ENCODE results near the gene TMEM150A. TPM values are rescaled to one million over a fixed set of nuclear protein-coding genes. Genes with fewer than 3 reads are reported as not detected.
A peak's percentile ranks its signal among the peaks of the same experiment; 100 is the strongest.
"Not testable (repeated sequence)": the region's sequence is repeated elsewhere in the genome, so short reads cannot be mapped to it uniquely, and the experiment has no call there.

TMEM150A gene
- total and polyA plus RNA-seq, 12 donors: 7.6 to 21.1 (median 10.1) TPM

GRCh38 chr2:85604568-85605339 lies 2.3 kb upstream of the TMEM150A start:
- Histone ChIP-seq H3K4me1 (peaks cover 6 to 79% (median 58%) of the 10 kb centered on the region in 9 donors), H3K9me3 (no peaks in the 10 kb centered on the region), H3K4me3 (peak overlapping the region in 4 of 10 donors; percentile 3 to 77 (median 44)), H3K27ac (peak overlapping the region in 9 of 10 donors; percentile 3 to 94 (median 86)), H3K27me3 (no peaks in the 10 kb centered on the region), H3K36me3 (peaks cover 0 to 50% (median 4%) of the 10 kb centered on the region in 9 donors)
- DNase-seq (no peak), ATAC-seq (peak in 2 of 8 donors; percentile 2 to 10)
- 45 to 46% methylated on average over 6 of the region's 6 CpGs for WGBS, 2 donors
- intact Hi-C loops (cut with DNase I): loop anchor here in 4 of 10 donors (5.0 kb wide), 1 partner anchor 42 kb away; the partner anchor contains the start of gene GGCX (in 4 of the 4)
- TF ChIP-seq CTCF (IDR thresholded peaks at IDR 0.05): no peak

- H3K9me3 ChIP-seq, DNase-seq, H3K27me3 ChIP-seq, ATAC-seq: not testable (repeated sequence)
- H3K27ac ChIP-seq: peak overlapping the region in 8 of 10 donors; percentile 3 to 94 (median 86)
- 87 to 91% methylated on average over 3 of the region's 3 CpGs for WGBS, 2 donors
- H3K36me3 ChIP-seq: peaks cover 0 to 51% (median 4%) of the 10 kb centered on the region in 9 donors
- peaks cover 6 to 72% (median 56%) of the 10 kb centered on the region in 9 donors for H3K4me1 ChIP-seq
- peak overlapping the region in 6 of 10 donors; percentile 12 to 92 (median 72) for H3K4me3 ChIP-seq
- intact Hi-C loops (cut with DNase I): loop anchor here in 4 of 10 donors (5.0 kb wide), 1 partner anchor 42 kb away; the partner anchor contains the start of gene GGCX (in 4 of the 4)
Observed at GRCh38 chr2:85604133-85604444, 1.6 kb upstream of the TMEM150A start.

GRCh38 chr2:85601771-85602475 lies 575 bp downstream of the TMEM150A start:
- Histone ChIP-seq H3K27me3 (no peaks in the 10 kb centered on the region), H3K9me3 (no peaks in the 10 kb centered on the region), H3K36me3 (peaks cover 0 to 51% (median 11%) of the 10 kb centered on the region in 9 donors), H3K4me3 (peak overlapping the region; percentile 64 to 92 (median 75)), H3K4me1 (peaks cover 6 to 61% (median 51%) of the 10 kb centered on the region in 9 donors), H3K27ac (peak overlapping the region; percentile 71 to 94 (median 88))
- ATAC-seq: peak; percentile 45 to 70 (median 63)
- peak; percentile 72 to 79 for DNase-seq
- 5 to 6% methylated on average over 35 to 36 of the region's 36 CpGs for WGBS, 2 donors
- no peak for TF ChIP-seq CTCF (IDR thresholded peaks at IDR 0.05)
- intact Hi-C loops (cut with DNase I): loop anchor here in 5 of 10 donors (2.0 to 5.0 kb wide), 2 partner anchors 40 to 41 kb away; partner anchors contain the start of gene GGCX (in 5 of the 5)

DNA sequence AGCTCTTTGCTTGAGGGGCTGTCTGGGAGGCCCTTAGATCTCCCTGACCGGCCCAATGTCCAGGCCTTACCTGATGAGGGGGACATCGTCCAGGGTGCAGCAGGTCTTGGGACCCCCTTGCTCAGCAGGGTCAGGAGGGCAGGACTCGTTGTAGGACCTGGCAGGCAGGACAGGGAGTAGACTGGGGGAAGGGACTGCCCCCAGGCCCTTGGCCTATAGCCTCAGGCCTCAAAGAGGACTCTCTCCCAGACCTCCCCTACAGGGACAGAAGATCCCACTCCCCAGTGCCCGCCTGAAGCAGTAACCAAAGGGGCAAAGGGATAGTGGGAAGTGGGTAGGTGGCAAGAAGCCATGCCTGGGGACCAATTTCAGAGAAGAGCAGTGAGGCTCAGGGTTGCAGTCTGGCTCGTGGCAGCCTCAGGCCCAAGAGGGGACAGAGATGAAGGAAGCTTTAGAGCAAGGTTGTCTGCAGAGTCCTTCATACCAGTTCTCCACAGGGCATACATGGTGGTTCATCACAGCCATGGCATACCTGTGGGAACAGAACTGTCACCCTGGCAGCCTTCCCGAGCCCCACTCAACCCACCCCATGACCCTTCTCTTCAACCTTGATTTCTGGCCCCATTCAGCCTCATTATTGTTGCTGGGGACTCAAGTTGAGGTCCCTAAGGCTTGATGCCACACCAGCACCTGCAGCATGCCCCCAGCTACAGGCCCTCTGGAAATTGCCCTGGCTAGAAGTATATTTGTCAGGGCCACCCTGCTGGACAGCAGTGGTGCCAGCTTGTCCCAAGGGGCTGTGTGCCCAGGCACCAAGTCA lies 1.3 kb downstream of the TMEM150A start:
- intact Hi-C loops (cut with DNase I): loop anchor here in 4 of 10 donors (5.0 kb wide), 1 partner anchor 39 kb away; the partner anchor contains the start of gene GGCX (in 4 of the 4)
- peaks cover 0 to 53% (median 11%) of the 10 kb centered on the region in 9 donors for H3K36me3 ChIP-seq
- H3K9me3 ChIP-seq: no peaks in the 10 kb centered on the region
- H3K27ac ChIP-seq: peak overlapping the region in 9 of 10 donors; percentile 71 to 94 (median 89)
- peak overlapping the region in 9 of 10 donors; percentile 64 to 92 (median 75) for H3K4me3 ChIP-seq
- ATAC-seq: no peak
- no peak for DNase-seq
- H3K4me1 ChIP-seq: peaks cover 6 to 61% (median 51%) of the 10 kb centered on the region in 9 donors
- no peak for TF ChIP-seq CTCF (IDR thresholded peaks at IDR 0.05)
- no peaks in the 10 kb centered on the region for H3K27me3 ChIP-seq
- WGBS, 2 donors: 80 to 83% methylated on average over 6 of the region's 6 CpGs

All from heart right ventricle (tissue), 16 donors.